Stomach (tissue), 8 donors: ENCODE data around the gene NOSTRIN. TPM values are rescaled to one million over a fixed set of nuclear protein-coding genes. Genes with fewer than 3 reads are reported as not detected.

Source experiments
- polyA plus RNA-seq, 3 donors: library from polyadenylated mRNA; stranded (reverse); fragments of 200-250 nt; gene quantifications; one replicate each; pipeline ENCODE4 v1.2.3, GENCODE V29; 2013
- total RNA-seq, 5 donors: library from RNA; depleted of rRNA; stranded (reverse); fragments of >200 nt; gene quantifications; one replicate each; pipeline versions ENCODE4 v1.1.0 to v1.2.3, GENCODE V29; 2014 to 2016
- donor health status: healthy with polysubstance abuse.
- donor health status: Bipolar disorder and iron deficiency.
- donor health status: healthy.

The NOSTRIN gene
- total and polyA plus RNA-seq, 8 donors = 13.3 to 117 (median 49.4) TPM

Other genes with a start within 250 kb of the NOSTRIN start
- gene SPC25, start 87.8 kb downstream of the NOSTRIN start, total RNA-seq = 1 to 10 TPM in 1 of 5 donors, under 1 TPM in 1, not detected in 3; 0.87 to 2.9 TPM
- 1 to 10 TPM; 2.6 to 4.7 (median 4.5) TPM for gene SPC25, start 87.8 kb downstream of the NOSTRIN start, polyA plus RNA-seq
- under 1 TPM in 1 of 5 donors, not detected in 4; 0.55 TPM for gene G6PC2, start 98.7 kb downstream of the NOSTRIN start, total RNA-seq
- gene G6PC2, start 98.7 kb downstream of the NOSTRIN start, polyA plus RNA-seq = not detected
- under 1 TPM in 2 of 5 donors, not detected in 3; 0.18 to 0.58 TPM for gene ABCB11, start 228.7 kb downstream of the NOSTRIN start, total RNA-seq
- not detected for gene ABCB11, start 228.7 kb downstream of the NOSTRIN start, polyA plus RNA-seq